ENCODE measurements around the gene LRRFIP2. TPM values are rescaled to one million over a fixed set of nuclear protein-coding genes. Genes with fewer than 3 reads are reported as not detected.
A peak's percentile ranks its signal among the peaks of the same experiment; 100 is the strongest.
"Not testable (repeated sequence)": the region's sequence is repeated elsewhere in the genome, so short reads cannot be mapped to it uniquely, and the experiment has no call there.

The LRRFIP2 gene
- total RNA-seq (2014; rRNA removed; shearing (Covaris generic)) (77.7 and 83.8 TPM in 2 replicates), polyA plus RNA-seq (2016; fragmentation: Nextera tagmentation; extraction: Ambion mirVana) (73.1 and 77.6 TPM in 2 replicates)

GRCh38 chr3:37174532-37175126, at the start of gene LRRFIP2:
LRRFIP2 (minus strand) TSS chr3:37174582; CDS start chr3:37148983, 25,599 bp downstream.
- Histone ChIP-seq H4K20me1 (ENCODE audit: insufficient read depth) (0 out of 2 replicates have a peak, but pooled peaks cover 9% of the 10 kb centered on the region), H3K9me2 (ENCODE audit: insufficient read depth) (no peaks in the 10 kb centered on the region), H3K4me2 (ENCODE audit: unreplicated experiment) (peak within 1 kb of the TSS; percentile 100), H3K9me3 (ENCODE audit: low read depth) (no peaks in the 10 kb centered on the region), H3K4me1 (ENCODE audit: insufficient read depth) (peaks cover 27% of the 10 kb centered on the region), H3K27ac (peak within 1 kb of the TSS; percentile 93), H3K9ac (peak within 1 kb of the TSS; percentile 94), H3F3A (ENCODE audit: insufficient read depth) (peaks cover 24% of the 10 kb centered on the region), H3K79me2 (ENCODE audit: insufficient read depth) (peaks cover 90% of the 10 kb centered on the region), H3K4me3 (peak within 1 kb of the TSS; percentile 83), H3K36me3 (ENCODE audit: low read depth) (peaks cover 41% of the 10 kb centered on the region), H2AFZ (peak within 1 kb of the TSS; percentile 80), H3K27me3 (replicated peaks; ENCODE audit: insufficient read depth) (no peaks in the 10 kb centered on the region)
- TF ChIP-seq EZH2phosphoT487 (IDR thresholded peaks at IDR 0.05; ENCODE audit: insufficient read depth, low read depth) (no peak), EZH2 (IDR thresholded peaks at IDR 0.05; ENCODE audit: insufficient read depth, poor library complexity, severe bottlenecking) (no peak)
- DNase-seq = peak; percentile 89
- in situ Hi-C loops (cut with MboI) = no loop called here
- WGBS, 2 experiments (ENCODE audit: low coverage in 1 of 2, low lambda C conversion rate in 2 of 2, missing lambda C conversion rate in 2 of 2) = 1% methylated on average over 5 of the region's 5 CpGs

GRCh38 chr3:37223576-37223975, 49.2 kb upstream of the LRRFIP2 start:
- Histone ChIP-seq H3K36me3 (ENCODE audit: low read depth) (no peaks in the 10 kb centered on the region), H3K4me3 (no peak overlapping the region), H3K27me3 (replicated peaks; ENCODE audit: insufficient read depth) (peaks cover 7% of the 10 kb centered on the region; the same call in 1 of the 2 replicates), H3K4me1 (ENCODE audit: insufficient read depth) (peaks cover 9% of the 10 kb centered on the region), H3F3A (ENCODE audit: insufficient read depth) (peaks cover 14% of the 10 kb centered on the region; the same call in 1 of the 2 replicates), H3K4me2 (ENCODE audit: unreplicated experiment) (no peak overlapping the region), H3K79me2 (ENCODE audit: insufficient read depth) (no peaks in the 10 kb centered on the region), H3K27ac (no peak overlapping the region), H3K9ac (no peak overlapping the region), H2AFZ (no peak overlapping the region), H3K9me3 (ENCODE audit: low read depth) (no peaks in the 10 kb centered on the region), H3K9me2 (ENCODE audit: insufficient read depth) (no peaks in the 10 kb centered on the region), H4K20me1 (ENCODE audit: insufficient read depth) (no peaks in the 10 kb centered on the region)
- DNase-seq = no peak
- WGBS, 2 experiments (ENCODE audit: low coverage in 1 of 2, low lambda C conversion rate in 2 of 2, missing lambda C conversion rate in 2 of 2) = 79 to 86% methylated on average over 1 of the region's 1 CpG
- TF ChIP-seq EZH2 (IDR thresholded peaks at IDR 0.05; ENCODE audit: insufficient read depth, poor library complexity, severe bottlenecking) (no peak), EZH2phosphoT487 (IDR thresholded peaks at IDR 0.05; ENCODE audit: insufficient read depth, low read depth) (no peak)
- in situ Hi-C loops (cut with MboI) = no loop called here

- Histone ChIP-seq H3K9me2 (ENCODE audit: insufficient read depth) (no peaks in the 10 kb centered on the region), H3K79me2 (ENCODE audit: insufficient read depth) (no peaks in the 10 kb centered on the region), H3F3A (ENCODE audit: insufficient read depth) (peaks cover 14% of the 10 kb centered on the region; the same call in 1 of the 2 replicates), H3K36me3 (ENCODE audit: low read depth) (no peaks in the 10 kb centered on the region), H3K9ac (no peak overlapping the region), H4K20me1 (ENCODE audit: insufficient read depth) (no peaks in the 10 kb centered on the region), H3K4me3 (no peak overlapping the region), H3K4me1 (ENCODE audit: insufficient read depth) (peaks cover 9% of the 10 kb centered on the region), H3K27ac (no peak overlapping the region), H3K27me3 (replicated peaks; ENCODE audit: insufficient read depth) (peaks cover 7% of the 10 kb centered on the region; the same call in 1 of the 2 replicates), H3K4me2 (ENCODE audit: unreplicated experiment) (no peak overlapping the region), H3K9me3 (ENCODE audit: low read depth) (no peaks in the 10 kb centered on the region), H2AFZ (no peak overlapping the region)
- TF ChIP-seq EZH2phosphoT487 (IDR thresholded peaks at IDR 0.05; ENCODE audit: insufficient read depth, low read depth) (no peak), EZH2 (IDR thresholded peaks at IDR 0.05; ENCODE audit: insufficient read depth, poor library complexity, severe bottlenecking) (no peak)
- in situ Hi-C loops (cut with MboI) = no loop called here
- no peak for DNase-seq
Measured at GRCh38 chr3:37223141-37223558, 48.8 kb upstream of the LRRFIP2 start.

GRCh38 chr3:37222542-37222941, 48.2 kb upstream of the LRRFIP2 start:
- in situ Hi-C loops (cut with MboI); H3K9ac ChIP-seq; H3K9me2 ChIP-seq (ENCODE audit: insufficient read depth); H3K4me2 ChIP-seq (ENCODE audit: unreplicated experiment); H3K79me2 ChIP-seq (ENCODE audit: insufficient read depth); H4K20me1 ChIP-seq (ENCODE audit: insufficient read depth); H2AFZ ChIP-seq; H3K27ac ChIP-seq; H3K4me3 ChIP-seq; H3K4me1 ChIP-seq (ENCODE audit: insufficient read depth); H3K27me3 ChIP-seq (replicated peaks; ENCODE audit: insufficient read depth); H3K36me3 ChIP-seq (ENCODE audit: low read depth); DNase-seq; H3K9me3 ChIP-seq (ENCODE audit: low read depth): not testable (repeated sequence)
- 90 to 96% methylated on average over 2 of the region's 2 CpGs for WGBS, 2 experiments (ENCODE audit: low coverage in 1 of 2, low lambda C conversion rate in 2 of 2, missing lambda C conversion rate in 2 of 2)
- peaks cover 14% of the 10 kb centered on the region; the same call in 1 of the 2 replicates for H3F3A ChIP-seq (ENCODE audit: insufficient read depth)

Data from GM23248 (cell line).